Spleen (tissue), 7 donors: ENCODE measurements around the gene RB1.

Source experiments
- CTCF ChIP-seq, 11 experiments: fragments of 200-600 bp in 7 of 11; fragments of 450-650 bp in 4 of 11; sonication (generic) in 4 of 11; IDR thresholded peaks in 8 of 11; conservative IDR thresholded peaks in 3 of 11; 1 replicate in 7 of 11; 2 replicates in 4 of 11; pipeline versions ENCODE4 v1.4.0 to v1.8.0; 2016 to 2021; ENCODE audit warnings: antibody characterized with exemption in 11 of 11, inconsistent platforms in 4 of 11, mild to moderate bottlenecking in 1 of 11
- POLR2A ChIP-seq, 3 donors: fragments of 450-650 bp; IDR thresholded peaks; one replicate each; pipeline ENCODE4 v1.5.1; 2017; ENCODE audit warnings: antibody characterized with exemption in 3 of 3, mild to moderate bottlenecking in 1 of 3
- donor health status: DM: no; HTN: no; CAD: no; lungs with moderate emphysema.
- donor health status: DM: no; HTN: no; CAD: no.
- donor health status: DM: no; HTN: no; CAD: no.

- TF ChIP-seq CTCF (IDR thresholded peaks at IDR 0.05 in 8 of 11, conservative IDR thresholded peaks at IDR 0.05 in 3 of 11) (no peak), POLR2A (IDR thresholded peaks at IDR 0.05) (no peak)
These were observed 13.4 kb downstream of the RB1 start for GRCh38 chr13:48316826-48317510.
